ENCODE data around the gene PCID2.

The PCID2 gene

DNA sequence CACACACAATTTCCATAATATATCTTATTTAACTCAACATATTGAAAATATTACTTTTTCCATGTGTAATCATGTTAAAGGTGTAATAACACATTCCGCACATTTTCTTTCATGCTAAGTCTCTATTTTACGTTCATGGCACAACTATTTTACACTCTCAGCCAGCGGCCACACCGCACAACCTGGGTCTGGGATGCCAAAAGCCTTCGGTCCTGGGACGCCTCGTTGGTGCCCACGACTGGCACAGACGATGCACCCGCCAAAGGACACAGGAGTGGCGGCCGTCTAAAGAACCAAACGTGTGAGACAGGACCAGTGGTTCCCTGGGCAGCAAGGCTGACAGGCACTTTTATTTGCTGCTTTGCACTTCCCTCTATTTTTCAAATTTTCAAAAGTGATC, 60.1 kb downstream of the PCID2 start:
- no peak for DNase-seq

GRCh38 chr13:113147206-113147605, 61.3 kb downstream of the PCID2 start:
- no peak for DNase-seq

DNA sequence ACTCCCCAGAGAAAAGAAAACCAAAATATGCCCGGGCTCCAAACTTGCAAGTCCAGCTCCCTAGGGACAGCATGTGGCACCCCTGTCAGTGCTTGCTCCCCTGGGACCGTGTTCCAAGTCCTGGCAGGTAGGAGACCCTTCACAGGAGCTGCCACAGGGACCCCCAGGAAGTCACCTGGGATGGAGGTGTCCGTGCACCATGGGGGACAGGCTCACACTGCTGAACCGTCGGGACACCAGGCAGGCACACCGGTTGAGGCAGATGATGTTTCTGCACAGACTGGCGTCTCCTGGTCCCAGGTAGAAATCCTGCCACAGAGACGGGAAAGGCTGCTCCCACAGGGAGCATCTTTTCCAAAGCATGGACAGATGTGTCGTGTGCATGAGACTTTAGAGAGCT, 61.7 kb downstream of the PCID2 start:
- DNase-seq = no peak

- DNase-seq = no peak
Observed at GRCh38 chr13:113145911-113146598, 62.4 kb downstream of the PCID2 start.

- no peak for DNase-seq
Observed at GRCh38 chr13:113145496-113145895, 63.0 kb downstream of the PCID2 start.

- no peak for DNase-seq
Observed at GRCh38 chr13:113144255-113144629, 64.2 kb downstream of the PCID2 start.

- no peak for DNase-seq
Observed at GRCh38 chr13:113143466-113144254, 64.8 kb downstream of the PCID2 start.

GRCh38 chr13:113142876-113143275, 65.6 kb downstream of the PCID2 start:
- no peak for DNase-seq

DNA sequence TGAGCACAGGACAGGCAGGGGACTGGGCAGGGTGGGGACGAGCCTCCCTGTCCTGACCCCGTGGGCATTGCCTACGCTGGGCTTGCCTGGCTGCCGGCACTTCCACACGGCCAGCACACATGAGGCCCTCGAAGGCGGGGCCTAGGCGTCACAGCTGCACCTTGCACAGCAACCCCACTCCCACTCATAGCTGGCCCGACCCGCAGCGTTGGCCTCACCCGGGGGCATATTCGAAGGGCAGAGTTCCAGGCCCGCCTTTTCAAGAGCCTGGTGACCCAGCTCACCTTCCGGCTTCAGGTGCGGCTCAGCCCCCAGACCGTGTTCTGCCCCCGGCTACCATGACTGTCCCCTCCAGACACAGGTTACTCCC, 66.9 kb downstream of the PCID2 start:
- no peak for DNase-seq

DNA sequence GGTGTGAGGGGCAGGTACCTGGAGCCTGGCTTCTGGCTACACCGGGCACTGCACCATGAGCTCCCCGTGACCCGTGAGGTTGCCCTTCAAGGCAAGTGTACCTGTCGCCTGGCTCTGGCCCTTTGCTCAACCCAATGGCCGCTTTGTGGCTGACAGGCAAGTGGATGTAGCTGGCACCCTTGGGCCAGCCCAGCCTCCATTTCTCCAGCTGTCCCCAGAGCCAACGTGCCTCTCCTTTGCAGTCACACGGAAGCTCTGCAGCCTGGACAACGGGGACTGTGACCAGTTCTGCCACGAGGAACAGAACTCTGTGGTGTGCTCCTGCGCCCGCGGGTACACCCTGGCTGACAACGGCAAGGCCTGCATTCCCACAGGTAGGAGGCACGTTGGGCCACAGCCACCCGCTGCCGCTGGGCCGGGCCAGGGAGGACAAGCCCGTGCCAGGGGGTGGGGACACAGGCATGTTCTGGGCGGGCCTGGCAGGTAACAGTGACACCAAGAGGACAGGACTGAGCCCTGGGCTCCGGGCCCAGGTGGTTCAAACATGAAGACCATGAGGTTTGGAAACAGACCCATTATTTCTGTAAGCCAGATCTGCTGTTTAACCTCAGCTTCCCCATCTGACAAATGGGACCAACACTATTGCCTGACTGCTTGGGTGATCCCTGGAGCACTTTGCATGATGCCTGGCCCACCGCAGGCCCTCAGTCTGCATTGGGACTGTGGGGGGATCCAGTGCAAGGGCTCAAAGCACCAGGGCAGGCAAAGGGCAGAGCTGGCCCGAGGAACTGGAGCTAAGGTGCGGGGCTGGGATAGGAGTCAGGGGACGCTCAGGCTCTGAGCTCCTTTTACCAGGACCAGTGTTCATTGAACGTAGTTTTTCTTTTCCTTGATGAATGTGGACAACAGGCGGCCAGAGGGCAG, 67.5 kb downstream of the PCID2 start:
- no peak for DNase-seq

- no peak for DNase-seq
Observed at GRCh38 chr13:113139577-113139976, 68.9 kb downstream of the PCID2 start.

- no peak for DNase-seq
Observed at GRCh38 chr13:113138792-113139551, 69.5 kb downstream of the PCID2 start.

- no peak for DNase-seq
Observed at GRCh38 chr13:113137691-113138298, 70.7 kb downstream of the PCID2 start.

DNA sequence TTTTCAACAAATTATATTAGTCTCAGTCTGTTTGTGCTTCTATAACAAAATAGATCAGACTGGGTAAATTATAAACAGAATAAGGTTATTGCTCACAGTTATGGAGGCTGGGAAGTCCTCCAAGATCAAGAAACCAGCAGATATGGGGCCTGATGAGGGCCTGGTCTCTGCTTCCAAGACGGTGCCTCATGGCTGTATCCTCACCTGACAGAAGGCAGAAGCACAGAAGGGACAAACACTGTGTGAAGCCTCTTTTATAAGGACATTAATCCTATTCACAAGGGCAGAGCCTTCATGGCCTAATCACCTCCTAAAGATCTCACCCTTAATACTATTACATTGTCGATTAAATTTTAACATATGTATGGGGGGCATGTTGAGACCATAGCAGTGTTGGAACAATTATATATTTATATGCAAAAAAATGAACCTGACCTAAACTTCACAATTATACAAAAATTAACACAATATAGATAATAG, 73.1 kb downstream of the PCID2 start:
- no peak for DNase-seq

- peak; percentile 47 for DNase-seq
Observed at GRCh38 chr13:113129921-113130750, 78.3 kb downstream of the PCID2 start.

GRCh38 chr13:113129480-113129879, 79.0 kb downstream of the PCID2 start:
- no peak for DNase-seq
